ENCODE results near the gene PKMYT1.

Gene PKMYT1

GRCh38 chr16:3017344-3017743, 37.1 kb upstream of the PKMYT1 start:
- H3K4me3 ChIP-seq (ENCODE audit: low read depth, low read length) = no peak overlapping the region

GRCh38 chr16:3015865-3016521, 35.7 kb upstream of the PKMYT1 start:
- H3K4me3 ChIP-seq (ENCODE audit: low read depth, low read length) = no peak overlapping the region

More at GRCh38 chr16:3017344-3017743, 37.1 kb upstream of the PKMYT1 start:
- DNase-seq (ENCODE audit: low read depth) = no peak
- TF ChIP-seq CTCF (IDR thresholded peaks at IDR 0.05; ENCODE audit: low read depth, low read length, missing control alignments) = no peak

GRCh38 chr16:3014971-3015370, 34.7 kb upstream of the PKMYT1 start:
- no peak for DNase-seq (ENCODE audit: low read depth)
- H3K4me3 ChIP-seq (ENCODE audit: low read depth, low read length) = no peak overlapping the region
- TF ChIP-seq CTCF (IDR thresholded peaks at IDR 0.05; ENCODE audit: low read depth, low read length, missing control alignments) = no peak

More at GRCh38 chr16:3015865-3016521, 35.7 kb upstream of the PKMYT1 start:
- DNase-seq (ENCODE audit: low read depth) = no peak
- no peak for TF ChIP-seq CTCF (IDR thresholded peaks at IDR 0.05; ENCODE audit: low read depth, low read length, missing control alignments)

- no peak for TF ChIP-seq CTCF (IDR thresholded peaks at IDR 0.05; ENCODE audit: low read depth, low read length, missing control alignments)
- no peak for DNase-seq (ENCODE audit: low read depth)
- no peak overlapping the region for H3K4me3 ChIP-seq (ENCODE audit: low read depth, low read length)
Measured at GRCh38 chr16:3013998-3014690, 33.9 kb upstream of the PKMYT1 start.

GRCh38 chr16:3013491-3013951, 33.3 kb upstream of the PKMYT1 start:
- TF ChIP-seq CTCF (IDR thresholded peaks at IDR 0.05; ENCODE audit: low read depth, low read length, missing control alignments) = no peak
- no peak for DNase-seq (ENCODE audit: low read depth)
- no peak overlapping the region for H3K4me3 ChIP-seq (ENCODE audit: low read depth, low read length)

GRCh38 chr16:3012828-3013420, 32.7 kb upstream of the PKMYT1 start, which contains the start of gene CLDN9:
TSS of gene CLDN9 (plus strand) at chr16:3012923. CDS start at chr16:3013363, 440 bp downstream.
- TF ChIP-seq CTCF (IDR thresholded peaks at IDR 0.05; ENCODE audit: low read depth, low read length, missing control alignments) = no peak
- no peak within 1 kb of the TSS for H3K4me3 ChIP-seq (ENCODE audit: low read depth, low read length)
- no peak for DNase-seq (ENCODE audit: low read depth)

All from GM12864 (cell line).